HEK293 (cell line): Measurements from ENCODE around the gene GGN.

Source experiments
- CTCF ChIP-seq: fragments of 450-650 bp; formaldehyde crosslinking; IDR thresholded peaks from 2 replicates; pipeline ENCODE4 v1.5.1; 2016; ENCODE audit warnings: missing biosample characterization, missing genetic modification characterization
- OSR2 ChIP-seq: fragments of 450-650 bp; formaldehyde crosslinking; IDR thresholded peaks from 2 replicates; pipeline ENCODE4 v1.5.1; 2016; ENCODE audit warnings: missing biosample characterization, missing genetic modification characterization
- ZBTB20 ChIP-seq: fragments of 450-650 bp; formaldehyde crosslinking; IDR thresholded peaks from 2 replicates; pipeline ENCODE4 v1.5.1; 2016; ENCODE audit warnings: missing biosample characterization, missing genetic modification characterization
- ZBTB44 ChIP-seq: fragments of 450-650 bp; IDR thresholded peaks from 2 replicates; pipeline ENCODE4 v1.5.1; 2018; ENCODE audit warnings: missing biosample characterization, mild to moderate bottlenecking, missing genetic modification characterization
- ZBTB6 ChIP-seq: fragments of 450-650 bp; formaldehyde crosslinking; IDR thresholded peaks from 2 replicates; pipeline ENCODE4 v1.5.1; 2017; ENCODE audit warnings: missing biosample characterization, missing genetic modification characterization
- ZFP69B ChIP-seq: fragments of 450-650 bp; formaldehyde crosslinking; IDR thresholded peaks from 2 replicates; pipeline ENCODE4 v1.5.1; 2016; ENCODE audit warnings: missing biosample characterization, missing genetic modification characterization
- ZNF112 ChIP-seq: fragments of 450-650 bp; formaldehyde crosslinking; IDR thresholded peaks from 2 replicates; pipeline ENCODE4 v1.5.0; 2017; ENCODE audit warnings: missing biosample characterization, missing genetic modification characterization
- ZNF146 ChIP-seq: fragments of 450-650 bp; formaldehyde crosslinking; IDR thresholded peaks from 2 replicates; pipeline ENCODE4 v1.5.1; 2016; ENCODE audit warnings: missing biosample characterization, missing genetic modification characterization
- ZNF157 ChIP-seq: fragments of 450-650 bp; formaldehyde crosslinking; IDR thresholded peaks from 2 replicates; pipeline ENCODE4 v1.5.1; 2016; ENCODE audit warnings: missing biosample characterization, missing genetic modification characterization
- ZNF18 ChIP-seq: fragments of 450-650 bp; formaldehyde crosslinking; IDR thresholded peaks from 2 replicates; pipeline ENCODE4 v1.5.1; 2016; ENCODE audit warnings: missing biosample characterization, missing genetic modification characterization
- ZNF184 ChIP-seq: fragments of 450-650 bp; IDR thresholded peaks from 2 replicates; pipeline ENCODE4 v1.5.1; 2018; ENCODE audit warnings: missing biosample characterization, mild to moderate bottlenecking, missing genetic modification characterization
- ZNF24 ChIP-seq: fragments of 450-650 bp; formaldehyde crosslinking; IDR thresholded peaks from 2 replicates; pipeline ENCODE4 v1.5.1; 2016; ENCODE audit warnings: missing biosample characterization, missing genetic modification characterization
- ZNF280D ChIP-seq: fragments of 450-650 bp; formaldehyde crosslinking; IDR thresholded peaks from 2 replicates; pipeline ENCODE4 v1.5.1; 2016; ENCODE audit warnings: missing biosample characterization, missing genetic modification characterization
- ZNF366 ChIP-seq: fragments of 450-650 bp; formaldehyde crosslinking; conservative IDR thresholded peaks from 2 replicates; pipeline ENCODE4 v1.5.1; 2016; ENCODE audit warnings: missing biosample characterization, missing genetic modification characterization
- ZNF426 ChIP-seq: fragments of 450-650 bp; formaldehyde crosslinking; IDR thresholded peaks from 2 replicates; pipeline ENCODE4 v1.5.1; 2017; ENCODE audit warnings: missing biosample characterization, missing genetic modification characterization, mild to moderate bottlenecking, inconsistent platforms, moderate library complexity
- ZNF488 ChIP-seq: fragments of 450-650 bp; formaldehyde crosslinking; IDR thresholded peaks from 2 replicates; pipeline ENCODE4 v1.5.1; 2016; ENCODE audit warnings: missing biosample characterization, missing genetic modification characterization
- ZNF548 ChIP-seq: fragments of 450-650 bp; formaldehyde crosslinking; IDR thresholded peaks from 2 replicates; pipeline ENCODE4 v1.5.1; 2016; ENCODE audit warnings: missing biosample characterization, missing genetic modification characterization
- ZNF558 ChIP-seq: fragments of 450-650 bp; formaldehyde crosslinking; IDR thresholded peaks from 2 replicates; pipeline ENCODE4 v1.5.1; 2016; ENCODE audit warnings: missing biosample characterization, missing genetic modification characterization
- ZNF580 ChIP-seq: fragments of 450-650 bp; formaldehyde crosslinking; IDR thresholded peaks from 2 replicates; pipeline ENCODE4 v1.5.1; 2016; ENCODE audit warnings: missing biosample characterization, missing genetic modification characterization
- ZNF600 ChIP-seq: fragments of 450-650 bp; formaldehyde crosslinking; IDR thresholded peaks from 2 replicates; pipeline ENCODE4 v1.5.1; 2016; ENCODE audit warnings: missing biosample characterization, missing genetic modification characterization
- ZNF660 ChIP-seq: fragments of 450-650 bp; IDR thresholded peaks from 2 replicates; pipeline ENCODE4 v1.5.1; 2018; ENCODE audit warnings: missing biosample characterization, mild to moderate bottlenecking, missing genetic modification characterization
- ZNF768 ChIP-seq: fragments of 450-650 bp; formaldehyde crosslinking; IDR thresholded peaks from 2 replicates; pipeline ENCODE4 v1.5.1; 2018; ENCODE audit warnings: missing biosample characterization, mild to moderate bottlenecking, missing genetic modification characterization
- ZNF837 ChIP-seq: fragments of 450-650 bp; formaldehyde crosslinking; IDR thresholded peaks from 2 replicates; pipeline ENCODE4 v1.5.1; 2016; ENCODE audit warnings: missing biosample characterization, missing genetic modification characterization
- TF ChIP-seq, protein P1 (sequence below): sonication (generic); formaldehyde crosslinking; IDR thresholded peaks from 2 replicates; pipeline ENCODE4 v1.8.1; 2022; ENCODE audit warnings: mild to moderate bottlenecking, moderate library complexity, missing genetic modification reagents
- TF ChIP-seq, protein P2 (sequence below): fragments of 450-650 bp; formaldehyde crosslinking; IDR thresholded peaks from 2 replicates; pipeline ENCODE4 v1.5.1; 2016; ENCODE audit warnings: missing biosample characterization, missing genetic modification characterization

GGN gene

GRCh38 chr19:38336638-38337359 lies 51.0 kb downstream of the GGN start (continued):
- TF ChIP-seq ZNF280D (no peak), ZNF24 (tag by site-specific recombination) (peak; percentile 78; the same call in 1 of the 2 replicates), ZFP69B (tag by site-specific recombination) (peak; percentile 95), ZNF18 (tag by site-specific recombination) (no peak), ZNF112 (tag by site-specific recombination) (no peak), ZNF558 (no peak; the same call in 1 of the 2 replicates), CTCF (tag by site-specific recombination) (peak; percentile 51), ZBTB6 (tag by site-specific recombination) (peak; percentile 98), ZNF146 (tag by site-specific recombination) (no peak), ZBTB20 (tag by site-specific recombination) (peak; percentile 94), ZBTB44 (tag by site-specific recombination) (no peak), ZNF488 (tag by site-specific recombination) (no peak), ZNF580 (peak; percentile 79; the same call in 1 of the 2 replicates), ZNF157 (no peak), ZNF768 (tag by site-specific recombination) (no peak; the same call in 1 of the 2 replicates), ZNF660 (no peak; the same call in 1 of the 2 replicates), ZNF366 (no peak), ZNF837 (tag by site-specific recombination) (no peak), ZNF426 (no peak), OSR2 (peak; percentile 59; the same call in 1 of the 2 replicates), ZNF548 (tag by site-specific recombination) (peak; percentile 60; the same call in 1 of the 2 replicates), ZNF184 (tag by site-specific recombination) (no peak), ZNF600 (tag by site-specific recombination) (peak; percentile 37)
- TF ChIP-seq, protein P1, sequence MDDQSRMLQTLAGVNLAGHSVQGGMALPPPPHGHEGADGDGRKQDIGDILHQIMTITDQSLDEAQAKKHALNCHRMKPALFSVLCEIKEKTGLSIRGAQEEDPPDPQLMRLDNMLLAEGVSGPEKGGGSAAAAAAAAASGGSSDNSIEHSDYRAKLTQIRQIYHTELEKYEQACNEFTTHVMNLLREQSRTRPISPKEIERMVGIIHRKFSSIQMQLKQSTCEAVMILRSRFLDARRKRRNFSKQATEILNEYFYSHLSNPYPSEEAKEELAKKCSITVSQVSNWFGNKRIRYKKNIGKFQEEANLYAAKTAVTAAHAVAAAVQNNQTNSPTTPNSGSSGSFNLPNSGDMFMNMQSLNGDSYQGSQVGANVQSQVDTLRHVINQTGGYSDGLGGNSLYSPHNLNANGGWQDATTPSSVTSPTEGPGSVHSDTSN, result no peak
- TF ChIP-seq, protein P2, sequence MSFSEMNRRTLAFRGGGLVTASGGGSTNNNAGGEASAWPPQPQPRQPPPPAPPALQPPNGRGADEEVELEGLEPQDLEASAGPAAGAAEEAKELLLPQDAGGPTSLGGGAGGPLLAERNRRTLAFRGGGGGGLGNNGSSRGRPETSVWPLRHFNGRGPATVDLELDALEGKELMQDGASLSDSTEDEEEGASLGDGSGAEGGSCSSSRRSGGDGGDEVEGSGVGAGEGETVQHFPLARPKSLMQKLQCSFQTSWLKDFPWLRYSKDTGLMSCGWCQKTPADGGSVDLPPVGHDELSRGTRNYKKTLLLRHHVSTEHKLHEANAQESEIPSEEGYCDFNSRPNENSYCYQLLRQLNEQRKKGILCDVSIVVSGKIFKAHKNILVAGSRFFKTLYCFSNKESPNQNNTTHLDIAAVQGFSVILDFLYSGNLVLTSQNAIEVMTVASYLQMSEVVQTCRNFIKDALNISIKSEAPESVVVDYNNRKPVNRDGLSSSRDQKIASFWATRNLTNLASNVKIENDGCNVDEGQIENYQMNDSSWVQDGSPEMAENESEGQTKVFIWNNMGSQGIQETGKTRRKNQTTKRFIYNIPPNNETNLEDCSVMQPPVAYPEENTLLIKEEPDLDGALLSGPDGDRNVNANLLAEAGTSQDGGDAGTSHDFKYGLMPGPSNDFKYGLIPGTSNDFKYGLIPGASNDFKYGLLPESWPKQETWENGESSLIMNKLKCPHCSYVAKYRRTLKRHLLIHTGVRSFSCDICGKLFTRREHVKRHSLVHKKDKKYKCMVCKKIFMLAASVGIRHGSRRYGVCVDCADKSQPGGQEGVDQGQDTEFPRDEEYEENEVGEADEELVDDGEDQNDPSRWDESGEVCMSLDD (tag by site-specific recombination), result peak; percentile 98
